ENCODE results near the gene RMI2.

RMI2 gene

GRCh38 chr16:11329071-11329491 is 16.2 kb upstream of the RMI2 start:
- no peak for DNase-seq

- no peak for DNase-seq
These were observed 15.4 kb upstream of the RMI2 start for GRCh38 chr16:11329891-11330290.

GRCh38 chr16:11330526-11331237 is 14.6 kb upstream of the RMI2 start:
- DNase-seq: no peak

GRCh38 chr16:11331967-11332366 is 13.3 kb upstream of the RMI2 start:
- no peak for DNase-seq

GRCh38 chr16:11333010-11333409 is 12.2 kb upstream of the RMI2 start:
- DNase-seq: no peak

GRCh38 chr16:11333702-11334101 is 11.6 kb upstream of the RMI2 start:
- no peak for DNase-seq

- no peak for DNase-seq
These were observed 10.3 kb upstream of the RMI2 start for GRCh38 chr16:11334831-11335404.

- no peak for DNase-seq
These were observed 6.2 kb upstream of the RMI2 start for GRCh38 chr16:11339075-11339474.

- DNase-seq: no peak
These were observed 4.5 kb upstream of the RMI2 start for GRCh38 chr16:11340710-11341109.

GRCh38 chr16:11341371-11341770 is 3.9 kb upstream of the RMI2 start:
- DNase-seq: no peak

- no peak for DNase-seq
These were observed 3.0 kb upstream of the RMI2 start for GRCh38 chr16:11342021-11342855.

- DNase-seq: no peak
These were observed 1.6 kb downstream of the RMI2 start for GRCh38 chr16:11346700-11347319.

GRCh38 chr16:11347831-11348230 is 2.6 kb downstream of the RMI2 start:
- DNase-seq: no peak

- DNase-seq: no peak
These were observed 3.7 kb downstream of the RMI2 start for GRCh38 chr16:11348737-11349598.

- DNase-seq: peak; percentile 13
These were observed 4.5 kb downstream of the RMI2 start for GRCh38 chr16:11349599-11350276.

GRCh38 chr16:11350519-11350918 is 5.3 kb downstream of the RMI2 start:
- DNase-seq: no peak

GRCh38 chr16:11350921-11351335 is 5.7 kb downstream of the RMI2 start:
- no peak for DNase-seq

GRCh38 chr16:11353158-11353557 is 7.9 kb downstream of the RMI2 start:
- DNase-seq: no peak

- DNase-seq: no peak
These were observed 9.1 kb downstream of the RMI2 start for GRCh38 chr16:11354407-11354732.

GRCh38 chr16:11354733-11355574 is 9.7 kb downstream of the RMI2 start:
- no peak for DNase-seq

- DNase-seq: no peak
These were observed 10.6 kb downstream of the RMI2 start for GRCh38 chr16:11355862-11356261.
